SK-N-SH (cell line): ENCODE data around the gene ACYP2.

Experiments used
- EP300 ChIP-seq, 2 experiments: IDR thresholded peaks; 2 replicates each; pipeline versions ENCODE4 v1.4.0 to v1.6.1; 2012; ENCODE audit warnings: borderline replicate concordance in 1 of 2, low read depth in 1 of 2, low read length in 1 of 2
- EZH2phosphoT487 ChIP-seq: fragments of 200-600 bp; sonication (generic); IDR thresholded peaks from 2 replicates; pipeline ENCODE4 v1.6.1; 2017; ENCODE audit warnings: low read depth, mixed run types, mild to moderate bottlenecking, antibody characterized with exemption, moderate library complexity, borderline replicate concordance
- FOXJ3 ChIP-seq: sonication (generic); formaldehyde crosslinking; IDR thresholded peaks from 2 replicates; pipeline ENCODE4 v1.5.1; 2020; ENCODE audit warnings: mild to moderate bottlenecking, missing genetic modification reagents
- GATA2 ChIP-seq: sonication (generic); formaldehyde crosslinking; IDR thresholded peaks from 2 replicates; pipeline ENCODE4 v1.5.0; 2020; ENCODE audit warnings: mild to moderate bottlenecking, missing genetic modification reagents
- JUND ChIP-seq: IDR thresholded peaks from 2 replicates; pipeline ENCODE4 v1.4.0; 2012
- NRF1 ChIP-seq: IDR thresholded peaks from 2 replicates; pipeline ENCODE4 v1.6.1; 2012; ENCODE audit warnings: low read depth, mild to moderate bottlenecking, low read length
- POLR2AphosphoS5 ChIP-seq: IDR thresholded peaks from 2 replicates; pipeline ENCODE4 v1.6.1; 2012; ENCODE audit warnings: low read depth, low read length
- RXRA ChIP-seq: IDR thresholded peaks from 2 replicates; pipeline ENCODE4 v1.4.0; 2012; ENCODE audit warnings: low read depth, mild to moderate bottlenecking, borderline replicate concordance
- TCF12 ChIP-seq: IDR thresholded peaks from 2 replicates; pipeline ENCODE4 v1.4.0; 2012
- TEAD4 ChIP-seq: IDR thresholded peaks from 2 replicates; pipeline ENCODE4 v1.4.0; 2012; ENCODE audit warnings: mild to moderate bottlenecking, borderline replicate concordance; ENCODE audit not compliant: insufficient read depth
- TF ChIP-seq, protein P1 (sequence below): fragments of 150-350 bp; IDR thresholded peaks from 2 replicates; pipeline ENCODE4 v1.6.1; 2017; ENCODE audit warnings: antibody characterized with exemption, low read length, low read depth, borderline replicate concordance
- TF ChIP-seq, protein P2 (sequence below): fragments of 200-600 bp; sonication (generic); IDR thresholded peaks from 2 replicates; pipeline ENCODE4 v1.6.1; 2017; ENCODE audit warnings: antibody characterized with exemption, mild to moderate bottlenecking, moderate library complexity

DNA sequence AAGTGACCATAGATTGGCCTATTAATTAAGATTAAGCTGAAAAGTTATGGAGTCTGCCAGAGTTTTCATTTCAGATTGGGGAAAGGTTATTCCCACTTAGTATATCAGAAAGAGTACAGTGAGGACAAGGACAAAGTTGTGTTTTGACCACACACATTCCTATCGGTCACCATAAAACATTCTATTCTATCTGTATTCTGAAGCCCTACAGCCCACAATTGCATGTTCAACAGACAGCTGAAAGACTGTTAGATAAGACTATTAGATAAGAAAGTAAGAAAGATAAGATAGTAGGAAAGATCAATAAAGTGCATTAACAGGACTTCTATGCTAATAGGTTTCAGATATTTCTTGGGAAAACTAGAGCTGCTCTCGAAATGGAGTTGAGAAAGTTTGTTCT, 26.7 kb upstream of the ACYP2 start:
- TF ChIP-seq EP300 (IDR thresholded peaks at IDR 0.05; ENCODE audit: borderline replicate concordance in 1 of 2, low read depth in 1 of 2, low read length in 1 of 2) = no peak
- TF ChIP-seq, protein P1, sequence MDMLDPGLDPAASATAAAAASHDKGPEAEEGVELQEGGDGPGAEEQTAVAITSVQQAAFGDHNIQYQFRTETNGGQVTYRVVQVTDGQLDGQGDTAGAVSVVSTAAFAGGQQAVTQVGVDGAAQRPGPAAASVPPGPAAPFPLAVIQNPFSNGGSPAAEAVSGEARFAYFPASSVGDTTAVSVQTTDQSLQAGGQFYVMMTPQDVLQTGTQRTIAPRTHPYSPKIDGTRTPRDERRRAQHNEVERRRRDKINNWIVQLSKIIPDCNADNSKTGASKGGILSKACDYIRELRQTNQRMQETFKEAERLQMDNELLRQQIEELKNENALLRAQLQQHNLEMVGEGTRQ = no peak
- TF ChIP-seq, protein P2, sequence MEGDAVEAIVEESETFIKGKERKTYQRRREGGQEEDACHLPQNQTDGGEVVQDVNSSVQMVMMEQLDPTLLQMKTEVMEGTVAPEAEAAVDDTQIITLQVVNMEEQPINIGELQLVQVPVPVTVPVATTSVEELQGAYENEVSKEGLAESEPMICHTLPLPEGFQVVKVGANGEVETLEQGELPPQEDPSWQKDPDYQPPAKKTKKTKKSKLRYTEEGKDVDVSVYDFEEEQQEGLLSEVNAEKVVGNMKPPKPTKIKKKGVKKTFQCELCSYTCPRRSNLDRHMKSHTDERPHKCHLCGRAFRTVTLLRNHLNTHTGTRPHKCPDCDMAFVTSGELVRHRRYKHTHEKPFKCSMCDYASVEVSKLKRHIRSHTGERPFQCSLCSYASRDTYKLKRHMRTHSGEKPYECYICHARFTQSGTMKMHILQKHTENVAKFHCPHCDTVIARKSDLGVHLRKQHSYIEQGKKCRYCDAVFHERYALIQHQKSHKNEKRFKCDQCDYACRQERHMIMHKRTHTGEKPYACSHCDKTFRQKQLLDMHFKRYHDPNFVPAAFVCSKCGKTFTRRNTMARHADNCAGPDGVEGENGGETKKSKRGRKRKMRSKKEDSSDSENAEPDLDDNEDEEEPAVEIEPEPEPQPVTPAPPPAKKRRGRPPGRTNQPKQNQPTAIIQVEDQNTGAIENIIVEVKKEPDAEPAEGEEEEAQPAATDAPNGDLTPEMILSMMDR = no peak
- no peak for TF ChIP-seq TCF12
- no peak for TF ChIP-seq RXRA
- TF ChIP-seq NRF1 = no peak
- TF ChIP-seq EZH2phosphoT487 = no peak
- no peak for TF ChIP-seq POLR2AphosphoS5
- TF ChIP-seq TEAD4 = no peak
- TF ChIP-seq JUND = no peak
- TF ChIP-seq FOXJ3 (CRISPR knock-in tag) = no peak
- TF ChIP-seq GATA2 (CRISPR knock-in tag) = no peak
